Activated CD4-positive, alpha-beta T cell treated with anti-CD3 and anti-CD28 coated beads, Interleukin-2, amount 50 U/mL, for 16 hours (primary cell): ENCODE data around the gene PPP2R2B.

Source experiments
- DNase-seq: peaks from one replicate; pipeline ENCODE4 v3.0.0-alpha.2; 2020

PPP2R2B gene

GRCh38 chr5:146821732-146822131 lies 56.8 kb downstream of the PPP2R2B start:
- DNase-seq, result no peak

GRCh38 chr5:146820987-146821386 lies 57.6 kb downstream of the PPP2R2B start:
- no peak for DNase-seq

- DNase-seq, result no peak
Observed at GRCh38 chr5:146818822-146819221, 59.7 kb downstream of the PPP2R2B start.

GRCh38 chr5:146817973-146818372 lies 60.6 kb downstream of the PPP2R2B start:
- no peak for DNase-seq

- no peak for DNase-seq
Observed at GRCh38 chr5:146816775-146817387, 61.7 kb downstream of the PPP2R2B start.

- DNase-seq, result no peak
Observed at GRCh38 chr5:146815411-146815810, 63.1 kb downstream of the PPP2R2B start.

- DNase-seq, result no peak
Observed at GRCh38 chr5:146813346-146814157, 65.0 kb downstream of the PPP2R2B start.

GRCh38 chr5:146805081-146805480 lies 73.5 kb downstream of the PPP2R2B start:
- DNase-seq, result no peak

GRCh38 chr5:146802945-146803522 lies 75.5 kb downstream of the PPP2R2B start:
- no peak for DNase-seq

- DNase-seq, result no peak
Observed at GRCh38 chr5:146799671-146800070, 78.9 kb downstream of the PPP2R2B start.

- DNase-seq, result no peak
Observed at GRCh38 chr5:146799231-146799630, 79.3 kb downstream of the PPP2R2B start.

GRCh38 chr5:146797658-146798057 lies 80.9 kb downstream of the PPP2R2B start:
- DNase-seq, result no peak

GRCh38 chr5:146796911-146797310 lies 81.6 kb downstream of the PPP2R2B start:
- DNase-seq, result no peak

GRCh38 chr5:146796144-146796543 lies 82.4 kb downstream of the PPP2R2B start:
- DNase-seq, result no peak

GRCh38 chr5:146794326-146795029 lies 84.1 kb downstream of the PPP2R2B start:
- DNase-seq, result peak; percentile 32

GRCh38 chr5:146793709-146794108 lies 84.8 kb downstream of the PPP2R2B start:
- DNase-seq, result no peak

- DNase-seq, result no peak
Observed at GRCh38 chr5:146791471-146791870, 87.1 kb downstream of the PPP2R2B start.

- no peak for DNase-seq
Observed at GRCh38 chr5:146789712-146790653, 88.6 kb downstream of the PPP2R2B start.

GRCh38 chr5:146788898-146789297 lies 89.7 kb downstream of the PPP2R2B start:
- no peak for DNase-seq

- DNase-seq, result no peak
Observed at GRCh38 chr5:146785065-146785464, 93.5 kb downstream of the PPP2R2B start.

- no peak for DNase-seq
Observed at GRCh38 chr5:146781157-146781556, 97.4 kb downstream of the PPP2R2B start.

GRCh38 chr5:146779211-146779869 lies 99.2 kb downstream of the PPP2R2B start:
- no peak for DNase-seq
